Neural progenitor cell (in vitro differentiated cells): ENCODE data around the gene INPP4B. TPM values are rescaled to one million over a fixed set of nuclear protein-coding genes. Genes with fewer than 3 reads are reported as not detected.
A peak's percentile ranks its signal among the peaks of the same experiment; 100 is the strongest.

ENCODE experiments used
- DNase-seq: peaks from one replicate; pipeline ENCODE4 v3.0.0-alpha.2; 2016; ENCODE audit warnings: low spot score
- H2AFZ ChIP-seq: fragments of 200-600 bp; sonication (generic); replicated peaks from 2 replicates; pipeline ENCODE4 v1.6.1; 2016; ENCODE audit warnings: antibody characterized with exemption
- H3F3A ChIP-seq: fragments of 200-600 bp; sonication (generic); 2 replicates; pipeline ENCODE4 v1.6.1; 2016; ENCODE audit warnings: antibody characterized with exemption, low read depth
- H3K27ac ChIP-seq: fragments of 200-600 bp; sonication (generic); 2 replicates; pipeline ENCODE4 v1.5.1; 2016; ENCODE audit warnings: mild to moderate bottlenecking
- H3K27me3 ChIP-seq: fragments of 200-600 bp; sonication (generic); 2 replicates; pipeline ENCODE4 v1.6.1; 2016; ENCODE audit warnings: mild to moderate bottlenecking, moderate library complexity
- H3K36me3 ChIP-seq: fragments of 200-600 bp; sonication (generic); 2 replicates; pipeline ENCODE4 v1.5.1; 2016
- H3K4me1 ChIP-seq: fragments of 200-600 bp; sonication (generic); 2 replicates; pipeline ENCODE4 v1.6.1; 2016; ENCODE audit warnings: mixed run types
- H3K4me2 ChIP-seq: fragments of 200-600 bp; sonication (generic); 2 replicates; pipeline ENCODE4 v1.6.1; 2016
- H3K4me3 ChIP-seq: fragments of 200-600 bp; sonication (generic); 2 replicates; pipeline ENCODE4 v1.5.1; 2016
- H3K79me2 ChIP-seq: fragments of 200-600 bp; sonication (generic); 2 replicates; pipeline ENCODE4 v1.6.1; 2016; ENCODE audit warnings: low read depth
- H3K9ac ChIP-seq: fragments of 200-600 bp; sonication (generic); 2 replicates; pipeline ENCODE4 v1.6.1; 2016
- H3K9me3 ChIP-seq: fragments of 200-600 bp; sonication (generic); 2 replicates; pipeline ENCODE4 v1.5.1; 2016; ENCODE audit warnings: low read depth
- H4K20me1 ChIP-seq: fragments of 200-600 bp; sonication (generic); 2 replicates; pipeline ENCODE4 v1.6.1; 2016; ENCODE audit warnings: low read depth
- H3K27ac Mint-ChIP-seq: 3 replicates; pipeline ENCODE4 v1.8.0; 2021; ENCODE audit warnings: mixed read lengths
- H3K27me3 Mint-ChIP-seq: 2 replicates; pipeline ENCODE4 v1.8.0; 2022; ENCODE audit warnings: low read depth, mild to moderate bottlenecking, inconsistent platforms, moderate library complexity, mixed read lengths; ENCODE audit not compliant: insufficient read depth
- H3K36me3 Mint-ChIP-seq: 3 replicates; pipeline ENCODE4 v1.8.0; 2021; ENCODE audit warnings: mixed read lengths
- H3K4me1 Mint-ChIP-seq: 3 replicates; pipeline ENCODE4 v1.8.0; 2021; ENCODE audit warnings: mixed read lengths
- H3K4me3 Mint-ChIP-seq: 3 replicates; pipeline ENCODE4 v1.8.0; 2021; ENCODE audit warnings: mild to moderate bottlenecking, moderate library complexity, mixed read lengths
- H3K9me3 Mint-ChIP-seq: 3 replicates; pipeline ENCODE4 v1.8.0; 2020; ENCODE audit warnings: mixed read lengths
- CTCF ChIP-seq: fragments of 200-600 bp; sonication (generic); IDR thresholded peaks from 2 replicates; pipeline ENCODE4 v1.5.1; 2017; ENCODE audit warnings: antibody characterized with exemption, mild to moderate bottlenecking
- EZH2 ChIP-seq: fragments of 200-600 bp; sonication (generic); IDR thresholded peaks from 2 replicates; pipeline ENCODE4 v1.6.1; 2017; ENCODE audit warnings: antibody characterized with exemption, mild to moderate bottlenecking, moderate library complexity
- EZH2phosphoT487 ChIP-seq: fragments of 200-600 bp; sonication (generic); IDR thresholded peaks from 2 replicates; pipeline ENCODE4 v1.6.1; 2017; ENCODE audit warnings: antibody characterized with exemption
- total RNA-seq: library from RNA; depleted of rRNA; stranded (reverse); fragments of >200 nt; gene quantifications from 2 replicates; pipeline ENCODE4 v1.2.3, GENCODE V29; 2015; ENCODE audit warnings: low replicate concordance

The INPP4B gene
- total RNA-seq, 1 donor from 2014 or later: 1.3 TPM

- peaks cover 2% of the 10 kb centered on the region for H3K27me3 Mint-ChIP-seq
Observed at GRCh38 chr4:142582340-142582739, 263.8 kb downstream of the INPP4B start.

GRCh38 chr4:142581881-142582280 is 264.2 kb downstream of the INPP4B start:
- Histone ChIP-seq H3K4me1 (no peaks in the 10 kb centered on the region), H3K27me3 (no peaks in the 10 kb centered on the region), H3K9me3 (no peaks in the 10 kb centered on the region), H3F3A (no peaks in the 10 kb centered on the region), H3K4me2 (no peak overlapping the region), H3K79me2 (no peaks in the 10 kb centered on the region), H2AFZ (no peak overlapping the region), H3K36me3 (no peaks in the 10 kb centered on the region), H3K9ac (no peak overlapping the region), H3K27ac (no peak overlapping the region), H3K4me3 (no peak overlapping the region), H4K20me1 (no peaks in the 10 kb centered on the region)
- H3K27me3 Mint-ChIP-seq: peaks cover 2% of the 10 kb centered on the region
- no peaks in the 10 kb centered on the region for H3K9me3 Mint-ChIP-seq
- no peak for TF ChIP-seq EZH2phosphoT487
- TF ChIP-seq CTCF: no peak
- TF ChIP-seq EZH2: no peak
- no peak for DNase-seq
- H3K4me1 Mint-ChIP-seq: peaks cover 5% of the 10 kb centered on the region
- H3K27ac Mint-ChIP-seq: no peak overlapping the region
- H3K4me3 Mint-ChIP-seq: no peak overlapping the region
- no peaks in the 10 kb centered on the region for H3K36me3 Mint-ChIP-seq

More at GRCh38 chr4:142582340-142582739, 263.8 kb downstream of the INPP4B start:
- Mint-ChIP-seq H3K4me3 (no peak overlapping the region), H3K27ac (no peak overlapping the region), H3K9me3 (no peaks in the 10 kb centered on the region), H3K36me3 (no peaks in the 10 kb centered on the region), H3K4me1 (peaks cover 5% of the 10 kb centered on the region)
- H3K4me2 ChIP-seq: no peak overlapping the region
- TF ChIP-seq EZH2: no peak
- no peaks in the 10 kb centered on the region for H3K27me3 ChIP-seq
- no peaks in the 10 kb centered on the region for H3F3A ChIP-seq
- no peak for DNase-seq
- H3K9ac ChIP-seq: no peak overlapping the region
- H3K27ac ChIP-seq: no peak overlapping the region
- H3K79me2 ChIP-seq: no peaks in the 10 kb centered on the region
- no peaks in the 10 kb centered on the region for H3K9me3 ChIP-seq
- H2AFZ ChIP-seq: no peak overlapping the region
- H3K4me3 ChIP-seq: no peak overlapping the region
- H3K4me1 ChIP-seq: no peaks in the 10 kb centered on the region
- no peaks in the 10 kb centered on the region for H4K20me1 ChIP-seq
- no peaks in the 10 kb centered on the region for H3K36me3 ChIP-seq

- Mint-ChIP-seq H3K9me3 (no peaks in the 10 kb centered on the region), H3K4me1 (peaks cover 5% of the 10 kb centered on the region), H3K36me3 (no peaks in the 10 kb centered on the region), H3K27ac (peak overlapping the region; percentile 43), H3K27me3 (peaks cover 2% of the 10 kb centered on the region), H3K4me3 (no peak overlapping the region)
- Histone ChIP-seq H3K36me3 (no peaks in the 10 kb centered on the region), H3K27ac (no peak overlapping the region), H3F3A (no peaks in the 10 kb centered on the region), H3K9ac (no peak overlapping the region), H2AFZ (no peak overlapping the region), H3K4me3 (no peak overlapping the region), H4K20me1 (no peaks in the 10 kb centered on the region), H3K4me2 (no peak overlapping the region), H3K4me1 (no peaks in the 10 kb centered on the region), H3K27me3 (no peaks in the 10 kb centered on the region), H3K9me3 (no peaks in the 10 kb centered on the region), H3K79me2 (no peaks in the 10 kb centered on the region)
- DNase-seq: peak; percentile 68
- TF ChIP-seq CTCF: no peak
- no peak for TF ChIP-seq EZH2
- no peak for TF ChIP-seq EZH2phosphoT487
Observed at GRCh38 chr4:142579443-142579842, 266.7 kb downstream of the INPP4B start.

GRCh38 chr4:142574306-142574705 is 271.8 kb downstream of the INPP4B start:
- peak overlapping the region; percentile 85 for H2AFZ ChIP-seq
- no peaks in the 10 kb centered on the region for H4K20me1 ChIP-seq
- DNase-seq: no peak
- H3K9me3 ChIP-seq: no peaks in the 10 kb centered on the region
- no peaks in the 10 kb centered on the region for H3K36me3 ChIP-seq
- H3K4me3 Mint-ChIP-seq: no peak overlapping the region
- no peak overlapping the region for H3K4me2 ChIP-seq
- peaks cover 2% of the 10 kb centered on the region for H3K27me3 Mint-ChIP-seq
- no peaks in the 10 kb centered on the region for H3K4me1 ChIP-seq
- H3K4me1 Mint-ChIP-seq: no peaks in the 10 kb centered on the region
- H3K4me3 ChIP-seq: no peak overlapping the region
- H3F3A ChIP-seq: no peaks in the 10 kb centered on the region
- no peak overlapping the region for H3K27ac ChIP-seq
- no peaks in the 10 kb centered on the region for H3K27me3 ChIP-seq
- H3K9ac ChIP-seq: no peak overlapping the region
- H3K79me2 ChIP-seq: no peaks in the 10 kb centered on the region
- no peaks in the 10 kb centered on the region for H3K9me3 Mint-ChIP-seq
- H3K36me3 Mint-ChIP-seq: no peaks in the 10 kb centered on the region
- no peak for TF ChIP-seq CTCF
- no peak for TF ChIP-seq EZH2
- TF ChIP-seq EZH2phosphoT487: no peak
- no peak overlapping the region for H3K27ac Mint-ChIP-seq
